HG02678 (cell line): ENCODE results near the gene TBC1D20.

ENCODE experiments used
- ATAC-seq: cut with Tn5 transposase; IDR thresholded peaks from one replicate; pipeline ENCODE4 v1.9.1; 2021; ENCODE audit warnings: mild to moderate bottlenecking, moderate library complexity; ENCODE audit not compliant: unreplicated experiment

Gene TBC1D20

GRCh38 chr20:440148-440547 lies 22.2 kb downstream of the TBC1D20 start:
- no peak for ATAC-seq

- ATAC-seq, result peak; percentile 60
Measured at GRCh38 chr20:438571-439469, 23.5 kb downstream of the TBC1D20 start.

GRCh38 chr20:437787-438486 lies 24.4 kb downstream of the TBC1D20 start:
- ATAC-seq, result no peak

GRCh38 chr20:436476-436875 lies 25.9 kb downstream of the TBC1D20 start:
- no peak for ATAC-seq

- no peak for ATAC-seq
Measured at GRCh38 chr20:435558-435957, 26.8 kb downstream of the TBC1D20 start.

GRCh38 chr20:434661-435419 lies 27.5 kb downstream of the TBC1D20 start:
- no peak for ATAC-seq

- ATAC-seq, result no peak
Measured at GRCh38 chr20:434221-434620, 28.1 kb downstream of the TBC1D20 start.

GRCh38 chr20:433300-433975 lies 28.9 kb downstream of the TBC1D20 start:
- ATAC-seq, result peak; percentile 83

GRCh38 chr20:432677-433299 lies 29.5 kb downstream of the TBC1D20 start:
- no peak for ATAC-seq

GRCh38 chr20:432208-432607 lies 30.1 kb downstream of the TBC1D20 start:
- no peak for ATAC-seq

- ATAC-seq, result no peak
Measured at GRCh38 chr20:431012-431904, 31.1 kb downstream of the TBC1D20 start.

- no peak for ATAC-seq
Measured at GRCh38 chr20:430091-430999, 32.0 kb downstream of the TBC1D20 start.

GRCh38 chr20:428658-429200 lies 33.6 kb downstream of the TBC1D20 start:
- ATAC-seq, result no peak

- no peak for ATAC-seq
Measured at GRCh38 chr20:427849-428657, 34.3 kb downstream of the TBC1D20 start.

- no peak for ATAC-seq
Measured at GRCh38 chr20:427401-427800, 34.9 kb downstream of the TBC1D20 start.

GRCh38 chr20:426566-426965 lies 35.8 kb downstream of the TBC1D20 start:
- no peak for ATAC-seq

- no peak for ATAC-seq
Measured at GRCh38 chr20:421685-422250, 40.6 kb downstream of the TBC1D20 start.
